Body of pancreas (tissue), 4 donors: ENCODE data around the gene SLC26A6. TPM values are rescaled to one million over a fixed set of nuclear protein-coding genes. Genes with fewer than 3 reads are reported as not detected.

Experiments used
- ATAC-seq: fragments of 150-250 bp; one replicate; pipeline ENCODE4 v1.9.1; 2016
- DNase-seq, 4 donors: peaks; one replicate each; pipeline ENCODE4 v3.0.0-alpha.2; 2019
- H3K27ac ChIP-seq, 4 donors: fragments of 200-600 bp; sonication (generic); 1 replicate in 3 of 4; 2 replicates in 1 of 4; pipeline versions ENCODE4 v1.5.1 to v1.6.1; 2016 to 2019; ENCODE audit warnings: mild to moderate bottlenecking in 1 of 4, mixed read lengths in 1 of 4, moderate library complexity in 1 of 4
- H3K27me3 ChIP-seq, 2 donors: fragments of 200-600 bp; sonication (generic); one replicate each; pipeline ENCODE4 v1.6.0; 2016; ENCODE audit warnings: mild to moderate bottlenecking in 1 of 2
- H3K36me3 ChIP-seq, 2 donors: fragments of 200-600 bp; sonication (generic); replicated peaks in 1 of 2; 2 replicates each; pipeline ENCODE4 v1.5.1; 2016; ENCODE audit warnings: low read depth in 2 of 2; ENCODE audit not compliant: insufficient read depth in 1 of 2
- H3K4me1 ChIP-seq: fragments of 200-600 bp; sonication (generic); one replicate; pipeline ENCODE4 v1.6.0; 2016
- H3K4me3 ChIP-seq, 2 donors: fragments of 200-600 bp; sonication (generic); 1 replicate in 1 of 2; 2 replicates in 1 of 2; pipeline ENCODE4 v1.5.1; 2016 to 2019
- H3K9me3 ChIP-seq, 3 donors: fragments of 200-600 bp; sonication (generic); 1 replicate in 2 of 3; 2 replicates in 1 of 3; pipeline ENCODE4 v1.5.1; 2016
- CTCF ChIP-seq, 7 experiments: fragments of 450-650 bp in 4 of 7; fragments of 200-600 bp in 3 of 7; sonication (generic) in 3 of 7; IDR thresholded peaks; one replicate each; pipeline ENCODE4 v1.5.1; 2016 to 2019; ENCODE audit warnings: antibody characterized with exemption in 7 of 7
- POLR2A ChIP-seq, 3 donors: fragments of 450-650 bp; IDR thresholded peaks; one replicate each; pipeline ENCODE4 v1.6.1; 2016; ENCODE audit warnings: antibody characterized with exemption in 3 of 3, mild to moderate bottlenecking in 2 of 3
- WGBS, 2 donors: methylation state at CpG; one replicate each; pipeline ENCODE4 v1.1.5; 2017; 5-methylcytosine and 5-hydroxymethylcytosine counted together
- intact Hi-C: fragments of 100-400 bp; cut with DNase I; formaldehyde crosslinking; loops from one replicate; pipeline ENCODE4 v1.15.1; 2023
- total RNA-seq, 2 donors: library from RNA; depleted of rRNA; stranded (reverse); fragments of >200 nt; gene quantifications; one replicate each; pipeline ENCODE4 v1.1.0, GENCODE V29; 2016

The SLC26A6 gene
- total RNA-seq, 2 donors from 2014 or later, result 17.8 to 35.0 TPM

- no peak overlapping the region for H3K4me3 ChIP-seq
- peaks cover 13% of the 10 kb centered on the region for H3K4me1 ChIP-seq
- DNase-seq, result no peak
- no peak overlapping the region for H3K27ac ChIP-seq
- H3K36me3 ChIP-seq, result no peaks in the 10 kb centered on the region
- 84 to 87% methylated on average over 18 to 21 of the region's 21 CpGs for WGBS, 2 donors
- H3K9me3 ChIP-seq, result no peaks in the 10 kb centered on the region
- TF ChIP-seq CTCF (IDR thresholded peaks at IDR 0.05) (no peak), POLR2A (IDR thresholded peaks at IDR 0.05) (no peak)
- ATAC-seq, result no peak
- intact Hi-C loops, result no loop called here
- no peaks in the 10 kb centered on the region for H3K27me3 ChIP-seq
Observed at GRCh38 chr3:48592519-48593087, 42.7 kb downstream of the SLC26A6 start.

GRCh38 chr3:48591886-48592518 lies 43.3 kb downstream of the SLC26A6 start:
- TF ChIP-seq POLR2A (IDR thresholded peaks at IDR 0.05) (no peak), CTCF (IDR thresholded peaks at IDR 0.05) (no peak)
- no peaks in the 10 kb centered on the region for H3K36me3 ChIP-seq
- no peak for DNase-seq
- no peak for ATAC-seq
- no peaks in the 10 kb centered on the region for H3K9me3 ChIP-seq
- intact Hi-C loops, result no loop called here
- no peak overlapping the region for H3K27ac ChIP-seq
- H3K4me1 ChIP-seq, result peaks cover 13% of the 10 kb centered on the region
- H3K27me3 ChIP-seq, result no peaks in the 10 kb centered on the region
- no peak overlapping the region for H3K4me3 ChIP-seq
- 89% methylated on average over 17 of the region's 22 CpGs; no CpG with 5 or more reads in 1 of the 2 donors for WGBS, 2 donors

- DNase-seq, result no peak
- Histone ChIP-seq H3K4me3 (no peak overlapping the region), H3K27me3 (no peaks in the 10 kb centered on the region), H3K36me3 (no peaks in the 10 kb centered on the region), H3K9me3 (no peaks in the 10 kb centered on the region), H3K4me1 (peaks cover 13% of the 10 kb centered on the region), H3K27ac (no peak overlapping the region)
- TF ChIP-seq CTCF (IDR thresholded peaks at IDR 0.05) (no peak), POLR2A (IDR thresholded peaks at IDR 0.05) (no peak)
- WGBS, 2 donors, result 85 to 93% methylated on average over 3 to 14 of the region's 14 CpGs
- intact Hi-C loops, result no loop called here
- ATAC-seq, result no peak
Observed at GRCh38 chr3:48591436-48591835, 43.8 kb downstream of the SLC26A6 start.

- no peaks in the 10 kb centered on the region for H3K9me3 ChIP-seq
- H3K36me3 ChIP-seq, result no peaks in the 10 kb centered on the region
- TF ChIP-seq CTCF (IDR thresholded peaks at IDR 0.05) (no peak), POLR2A (IDR thresholded peaks at IDR 0.05) (no peak)
- intact Hi-C loops, result no loop called here
- ATAC-seq, result no peak
- no peaks in the 10 kb centered on the region for H3K4me1 ChIP-seq
- 48 to 57% methylated on average over 4 to 15 of the region's 15 CpGs for WGBS, 2 donors
- H3K4me3 ChIP-seq, result no peak overlapping the region
- no peak overlapping the region for H3K27ac ChIP-seq
- DNase-seq, result no peak
- no peaks in the 10 kb centered on the region for H3K27me3 ChIP-seq
Observed at GRCh38 chr3:48588230-48588629, 47.0 kb downstream of the SLC26A6 start.

GRCh38 chr3:48587686-48588085 lies 47.6 kb downstream of the SLC26A6 start:
- DNase-seq (no peak), ATAC-seq (no peak)
- Histone ChIP-seq H3K4me3 (no peak overlapping the region), H3K27me3 (no peaks in the 10 kb centered on the region), H3K27ac (no peak overlapping the region), H3K4me1 (no peaks in the 10 kb centered on the region), H3K36me3 (no peaks in the 10 kb centered on the region), H3K9me3 (no peaks in the 10 kb centered on the region)
- TF ChIP-seq POLR2A (IDR thresholded peaks at IDR 0.05) (no peak), CTCF (IDR thresholded peaks at IDR 0.05) (no peak)
- intact Hi-C loops, result no loop called here
- WGBS, 2 donors, result 60 to 70% methylated on average over 2 to 11 of the region's 11 CpGs
